Smooth muscle cell (in vitro differentiated cells): ENCODE measurements around the gene NUDT11. TPM values are rescaled to one million over a fixed set of nuclear protein-coding genes. Genes with fewer than 3 reads are reported as not detected.

Experiments used
- DNase-seq: peaks from one replicate; lab custom pipeline; 2025; ENCODE audit not compliant: unreplicated experiment; lab: John Stamatoyannopoulos, UW
- H2AFZ ChIP-seq: fragments of 200-600 bp; sonication (generic); 2 replicates; pipeline ENCODE4 v1.6.0; 2016; ENCODE audit warnings: antibody characterized with exemption, low read depth, mild to moderate bottlenecking
- H3F3A ChIP-seq: fragments of 200-600 bp; sonication (generic); 2 replicates; pipeline ENCODE4 v1.6.0; 2017; ENCODE audit warnings: antibody characterized with exemption, low read depth
- H3K27ac ChIP-seq: fragments of 200-600 bp; sonication (generic); 2 replicates; pipeline ENCODE4 v1.5.1; 2016; ENCODE audit warnings: low read depth, mild to moderate bottlenecking
- H3K27me3 ChIP-seq: fragments of 200-600 bp; sonication (generic); 2 replicates; pipeline ENCODE4 v1.6.1; 2016; ENCODE audit warnings: low read depth, mild to moderate bottlenecking
- H3K36me3 ChIP-seq: fragments of 200-600 bp; sonication (generic); 2 replicates; pipeline ENCODE4 v1.5.1; 2016; ENCODE audit warnings: low read depth
- H3K4me1 ChIP-seq: fragments of 200-600 bp; sonication (generic); 2 replicates; pipeline ENCODE4 v1.5.1; 2016; ENCODE audit warnings: low read depth
- H3K4me2 ChIP-seq: fragments of 200-600 bp; sonication (generic); 2 replicates; pipeline ENCODE4 v1.6.0; 2016; ENCODE audit warnings: mild to moderate bottlenecking
- H3K4me3 ChIP-seq: fragments of 200-600 bp; sonication (generic); 2 replicates; pipeline ENCODE4 v1.5.1; 2016; ENCODE audit warnings: mild to moderate bottlenecking
- H3K79me2 ChIP-seq: fragments of 200-600 bp; sonication (generic); 2 replicates; pipeline ENCODE4 v1.6.0; 2016; ENCODE audit warnings: low read depth, mild to moderate bottlenecking
- H3K9ac ChIP-seq: fragments of 200-600 bp; sonication (generic); 2 replicates; pipeline ENCODE4 v1.6.0; 2016; ENCODE audit warnings: low read depth
- H3K9me3 ChIP-seq: fragments of 200-600 bp; sonication (generic); replicated peaks from 2 replicates; pipeline ENCODE4 v1.5.1; 2016; ENCODE audit warnings: low read depth
- H4K20me1 ChIP-seq: fragments of 200-600 bp; sonication (generic); 2 replicates; pipeline ENCODE4 v1.6.0; 2016; ENCODE audit warnings: low read depth
- WGBS: methylation state at CpG from one replicate; pipeline ENCODE4 v1.1.7; 2016; ENCODE audit warnings: low lambda C conversion rate; 5-methylcytosine and 5-hydroxymethylcytosine counted together
- polyA plus RNA-seq: library from polyadenylated mRNA; unstranded; fragments of >200 nt; fragmentation: Nextera tagmentation; extraction: Ambion mirVana; gene quantifications from 2 replicates; pipeline ENCODE4 v1.2.1, GENCODE V29; 2016
- total RNA-seq: library from RNA; depleted of rRNA; stranded (reverse); fragments of >200 nt; gene quantifications from 2 replicates; pipeline ENCODE4 v1.2.3, GENCODE V29; 2014
- TF ChIP-seq, protein P1 (sequence below): fragments of 200-600 bp; sonication (generic); IDR thresholded peaks from 2 replicates; pipeline ENCODE4 v1.5.1; 2017; ENCODE audit warnings: borderline replicate concordance, mild to moderate bottlenecking, antibody characterized with exemption; ENCODE audit not compliant: insufficient read depth, poor library complexity, severe bottlenecking

Gene NUDT11
- total and polyA plus RNA-seq, 2 experiments from 2014 or later = 7.6 to 8.2 TPM

- 21% methylated on average over 1 of the region's 1 CpG for WGBS
- H3K4me2 ChIP-seq = no peak overlapping the region
- H3K4me1 ChIP-seq = no peaks in the 10 kb centered on the region
Observed at GRCh38 chrX:51459125-51459524, 37.3 kb downstream of the NUDT11 start.

GRCh38 chrX:51456814-51457213 is 39.6 kb downstream of the NUDT11 start:
- TF ChIP-seq, protein P1, sequence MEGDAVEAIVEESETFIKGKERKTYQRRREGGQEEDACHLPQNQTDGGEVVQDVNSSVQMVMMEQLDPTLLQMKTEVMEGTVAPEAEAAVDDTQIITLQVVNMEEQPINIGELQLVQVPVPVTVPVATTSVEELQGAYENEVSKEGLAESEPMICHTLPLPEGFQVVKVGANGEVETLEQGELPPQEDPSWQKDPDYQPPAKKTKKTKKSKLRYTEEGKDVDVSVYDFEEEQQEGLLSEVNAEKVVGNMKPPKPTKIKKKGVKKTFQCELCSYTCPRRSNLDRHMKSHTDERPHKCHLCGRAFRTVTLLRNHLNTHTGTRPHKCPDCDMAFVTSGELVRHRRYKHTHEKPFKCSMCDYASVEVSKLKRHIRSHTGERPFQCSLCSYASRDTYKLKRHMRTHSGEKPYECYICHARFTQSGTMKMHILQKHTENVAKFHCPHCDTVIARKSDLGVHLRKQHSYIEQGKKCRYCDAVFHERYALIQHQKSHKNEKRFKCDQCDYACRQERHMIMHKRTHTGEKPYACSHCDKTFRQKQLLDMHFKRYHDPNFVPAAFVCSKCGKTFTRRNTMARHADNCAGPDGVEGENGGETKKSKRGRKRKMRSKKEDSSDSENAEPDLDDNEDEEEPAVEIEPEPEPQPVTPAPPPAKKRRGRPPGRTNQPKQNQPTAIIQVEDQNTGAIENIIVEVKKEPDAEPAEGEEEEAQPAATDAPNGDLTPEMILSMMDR = peak; percentile 27
- WGBS = 0% methylated on average over 1 of the region's 1 CpG
- Histone ChIP-seq H3K27me3 (no peaks in the 10 kb centered on the region), H3K79me2 (no peaks in the 10 kb centered on the region), H3K4me1 (no peaks in the 10 kb centered on the region), H3K9ac (no peak overlapping the region), H3K27ac (no peak overlapping the region), H4K20me1 (no peaks in the 10 kb centered on the region), H3F3A (no peaks in the 10 kb centered on the region), H3K36me3 (no peaks in the 10 kb centered on the region), H2AFZ (no peak overlapping the region), H3K4me3 (no peak overlapping the region), H3K9me3 (no peaks in the 10 kb centered on the region), H3K4me2 (no peak overlapping the region)
- DNase-seq = no peak

More at GRCh38 chrX:51459125-51459524, 37.3 kb downstream of the NUDT11 start:
- Histone ChIP-seq H3K9me3 (no peaks in the 10 kb centered on the region), H3F3A (no peaks in the 10 kb centered on the region), H3K79me2 (no peaks in the 10 kb centered on the region), H3K27ac (no peak overlapping the region), H4K20me1 (no peaks in the 10 kb centered on the region), H3K4me3 (no peak overlapping the region), H3K36me3 (no peaks in the 10 kb centered on the region), H2AFZ (no peak overlapping the region), H3K9ac (no peak overlapping the region), H3K27me3 (no peaks in the 10 kb centered on the region)
- no peak for DNase-seq
- TF ChIP-seq, protein P1 = peak; percentile 31

- TF ChIP-seq, protein P1 = no peak
- no peak overlapping the region for H3K27ac ChIP-seq
- H4K20me1 ChIP-seq = no peaks in the 10 kb centered on the region
- no peak overlapping the region for H2AFZ ChIP-seq
- no peak overlapping the region for H3K4me3 ChIP-seq
- H3K27me3 ChIP-seq = no peaks in the 10 kb centered on the region
- H3F3A ChIP-seq = no peaks in the 10 kb centered on the region
- H3K4me1 ChIP-seq = no peaks in the 10 kb centered on the region
- H3K9ac ChIP-seq = no peak overlapping the region
- H3K4me2 ChIP-seq = no peak overlapping the region
- no peaks in the 10 kb centered on the region for H3K79me2 ChIP-seq
- no peaks in the 10 kb centered on the region for H3K9me3 ChIP-seq
- DNase-seq = no peak
- 61% methylated on average over 7 of the region's 7 CpGs for WGBS
- H3K36me3 ChIP-seq = no peaks in the 10 kb centered on the region
Observed at GRCh38 chrX:51456246-51456645, 40.1 kb downstream of the NUDT11 start.

DNA sequence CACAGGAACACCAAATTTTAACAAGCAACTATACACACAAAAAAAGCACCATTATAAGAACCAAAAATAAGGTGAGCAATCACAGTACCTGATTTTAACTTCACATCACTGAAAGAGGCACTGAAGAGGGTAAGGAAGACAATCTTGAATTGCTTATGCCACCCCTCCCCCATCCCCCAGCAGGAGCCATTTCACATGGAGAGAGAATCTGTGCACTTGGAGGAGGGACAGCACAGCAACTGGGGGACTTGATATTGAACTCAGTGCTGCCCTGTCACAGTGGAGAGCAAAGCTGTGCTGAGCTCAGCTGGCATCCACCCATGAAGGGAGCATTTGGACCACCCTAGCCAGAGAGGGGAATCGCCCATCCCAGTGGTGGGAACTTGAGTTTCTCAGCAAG is 56.0 kb downstream of the NUDT11 start:
- no peaks in the 10 kb centered on the region for H4K20me1 ChIP-seq
- no peak overlapping the region for H3K4me2 ChIP-seq
- no peaks in the 10 kb centered on the region for H3K4me1 ChIP-seq
- no peak overlapping the region for H3K9ac ChIP-seq
- DNase-seq = no peak
- H3F3A ChIP-seq = no peaks in the 10 kb centered on the region
- no peak overlapping the region for H3K27ac ChIP-seq
- H3K27me3 ChIP-seq = no peaks in the 10 kb centered on the region
- 67% methylated on average over 1 of the region's 1 CpG for WGBS
- no peak overlapping the region for H3K4me3 ChIP-seq
- H2AFZ ChIP-seq = no peak overlapping the region
- no peaks in the 10 kb centered on the region for H3K79me2 ChIP-seq
- TF ChIP-seq, protein P1 = no peak
- no peaks in the 10 kb centered on the region for H3K36me3 ChIP-seq
- H3K9me3 ChIP-seq = no peaks in the 10 kb centered on the region

Other genes starting within 250 kb of the NUDT11 start
- gene NUDT10, start 163.8 kb downstream of the NUDT11 start, total RNA-seq = 2.8 and 3.2 TPM in 2 replicates
- gene NUDT10, start 163.8 kb downstream of the NUDT11 start, polyA plus RNA-seq = 3.8 and 4.5 TPM in 2 replicates
- gene CENPVL3, start 122.3 kb upstream of the NUDT11 start, total RNA-seq = 0.09 and 0.18 TPM in 2 replicates
- 0.26 TPM in 1 of 2 replicates, not detected in the other for gene CENPVL3, start 122.3 kb upstream of the NUDT11 start, polyA plus RNA-seq
- gene CENPVL2, start 186.2 kb upstream of the NUDT11 start, total RNA-seq = not detected in 2 replicates
- not detected in 2 replicates for gene CENPVL2, start 186.2 kb upstream of the NUDT11 start, polyA plus RNA-seq
- gene CENPVL1, start 213.9 kb upstream of the NUDT11 start, total RNA-seq = not detected in 2 replicates
- not detected in 2 replicates for gene CENPVL1, start 213.9 kb upstream of the NUDT11 start, polyA plus RNA-seq
- 6.9 and 10.8 TPM in 2 replicates for gene GSPT2, start 246.8 kb upstream of the NUDT11 start, total RNA-seq
- 7.7 and 9.1 TPM in 2 replicates for gene GSPT2, start 246.8 kb upstream of the NUDT11 start, polyA plus RNA-seq